Tibial nerve (tissue), 4 donors: ENCODE results near the gene AADAT. TPM values are rescaled to one million over a fixed set of nuclear protein-coding genes. Genes with fewer than 3 reads are reported as not detected.

Experiments used
- DNase-seq, 2 donors: peaks; one replicate each; pipeline ENCODE4 v3.0.0-alpha.2; 2019; ENCODE audit warnings: low spot score in 2 of 2
- H3K27ac ChIP-seq, 4 donors: fragments of 200-600 bp; sonication (generic) in 3 of 4; one replicate each; pipeline ENCODE4 v1.5.1; 2017 to 2019; ENCODE audit warnings: mild to moderate bottlenecking in 1 of 4
- H3K27me3 ChIP-seq, 2 donors: fragments of 200-600 bp; sonication (generic) in 1 of 2; one replicate each; pipeline versions ENCODE4 v1.5.1 to v1.6.0; 2017 to 2019
- H3K36me3 ChIP-seq, 3 donors: fragments of 200-600 bp; sonication (generic); one replicate each; pipeline ENCODE4 v1.5.1; 2018 to 2019
- H3K4me1 ChIP-seq, 4 donors: fragments of 200-600 bp; sonication (generic) in 3 of 4; one replicate each; pipeline ENCODE4 v1.5.1; 2017 to 2019
- H3K4me3 ChIP-seq, 4 donors: fragments of 200-600 bp; sonication (generic) in 3 of 4; one replicate each; pipeline ENCODE4 v1.5.1; 2017 to 2019; ENCODE audit warnings: mild to moderate bottlenecking in 1 of 4, moderate library complexity in 1 of 4
- H3K9me3 ChIP-seq, 4 donors: fragments of 200-600 bp; sonication (generic) in 3 of 4; one replicate each; pipeline ENCODE4 v1.5.1; 2017 to 2019
- EP300 ChIP-seq, 2 donors: sonication (generic); formaldehyde crosslinking; IDR thresholded peaks; one replicate each; pipeline ENCODE4 v1.6.1; 2017; ENCODE audit warnings: antibody characterized with exemption in 2 of 2, mild to moderate bottlenecking in 1 of 2
- POLR2A ChIP-seq, 2 donors: fragments of 450-650 bp; IDR thresholded peaks; one replicate each; pipeline ENCODE4 v1.6.1; 2017; ENCODE audit warnings: antibody characterized with exemption in 2 of 2, mild to moderate bottlenecking in 2 of 2, moderate library complexity in 2 of 2
- WGBS, 2 donors: methylation state at CpG; one replicate each; pipeline ENCODE4 v1.1.5; 2018; 5-methylcytosine and 5-hydroxymethylcytosine counted together
- total RNA-seq, 4 donors: library from RNA; depleted of rRNA; stranded (reverse); fragments of >200 nt; gene quantifications; one replicate each; pipeline ENCODE4 v1.1.0, GENCODE V29; 2016
- TF ChIP-seq, protein P1 (sequence below), 5 experiments: fragments of 200-600 bp in 3 of 5; fragments of 450-650 bp in 2 of 5; sonication (generic) in 3 of 5; IDR thresholded peaks; one replicate each; pipeline ENCODE4 v1.5.1; 2016 to 2019; ENCODE audit warnings: antibody characterized with exemption in 5 of 5, mild to moderate bottlenecking in 3 of 5, moderate library complexity in 2 of 5

Gene AADAT
- total RNA-seq, 4 donors from 2014 or later, result 4.9 to 12.0 (median 8.2) TPM

GRCh38 chr4:170027181-170027829 is 62.5 kb downstream of the AADAT start:
- Histone ChIP-seq H3K27me3 (no peaks in the 10 kb centered on the region), H3K9me3 (no peaks in the 10 kb centered on the region), H3K4me1 (peaks cover 0 to 16% (median 2%) of the 10 kb centered on the region in 4 donors), H3K27ac (peak overlapping the region; percentile 76 to 94 (median 88)), H3K36me3 (no peaks in the 10 kb centered on the region), H3K4me3 (peak overlapping the region; percentile 87 to 95 (median 90))
- TF ChIP-seq EP300 (IDR thresholded peaks at IDR 0.05), result peak; percentile 62 to 85
- TF ChIP-seq POLR2A (IDR thresholded peaks at IDR 0.05), result peak; percentile 25 to 75
- TF ChIP-seq, protein P1, sequence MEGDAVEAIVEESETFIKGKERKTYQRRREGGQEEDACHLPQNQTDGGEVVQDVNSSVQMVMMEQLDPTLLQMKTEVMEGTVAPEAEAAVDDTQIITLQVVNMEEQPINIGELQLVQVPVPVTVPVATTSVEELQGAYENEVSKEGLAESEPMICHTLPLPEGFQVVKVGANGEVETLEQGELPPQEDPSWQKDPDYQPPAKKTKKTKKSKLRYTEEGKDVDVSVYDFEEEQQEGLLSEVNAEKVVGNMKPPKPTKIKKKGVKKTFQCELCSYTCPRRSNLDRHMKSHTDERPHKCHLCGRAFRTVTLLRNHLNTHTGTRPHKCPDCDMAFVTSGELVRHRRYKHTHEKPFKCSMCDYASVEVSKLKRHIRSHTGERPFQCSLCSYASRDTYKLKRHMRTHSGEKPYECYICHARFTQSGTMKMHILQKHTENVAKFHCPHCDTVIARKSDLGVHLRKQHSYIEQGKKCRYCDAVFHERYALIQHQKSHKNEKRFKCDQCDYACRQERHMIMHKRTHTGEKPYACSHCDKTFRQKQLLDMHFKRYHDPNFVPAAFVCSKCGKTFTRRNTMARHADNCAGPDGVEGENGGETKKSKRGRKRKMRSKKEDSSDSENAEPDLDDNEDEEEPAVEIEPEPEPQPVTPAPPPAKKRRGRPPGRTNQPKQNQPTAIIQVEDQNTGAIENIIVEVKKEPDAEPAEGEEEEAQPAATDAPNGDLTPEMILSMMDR (IDR thresholded peaks at IDR 0.05), result peak in 2 of 5 experiments; percentile 22 to 64
- DNase-seq, result peak; percentile 87 to 96
- 3 to 4% methylated on average over 35 to 37 of the region's 37 CpGs for WGBS, 2 donors

GRCh38 chr4:170026253-170027021 is 63.3 kb downstream of the AADAT start, which contains the start of gene MFAP3L:
Gene MFAP3L, minus strand, starts transcription at chr4:170026395. Its CDS starts 20,518 bp downstream, at chr4:170005877.
- peak; percentile 66 to 71 for DNase-seq
- Histone ChIP-seq H3K9me3 (no peaks in the 10 kb centered on the region), H3K27ac (peak within 1 kb of the TSS; percentile 76 to 94 (median 88)), H3K36me3 (no peaks in the 10 kb centered on the region), H3K4me3 (peak within 1 kb of the TSS; percentile 87 to 95 (median 90)), H3K27me3 (no peaks in the 10 kb centered on the region), H3K4me1 (peaks cover 0 to 20% (median 2%) of the 10 kb centered on the region in 4 donors)
- TF ChIP-seq EP300 (IDR thresholded peaks at IDR 0.05), result peak in 1 of 2 donors; percentile 54
- TF ChIP-seq, protein P1 (IDR thresholded peaks at IDR 0.05), result peak in 3 of 5 experiments; percentile 40 to 64 (median 61)
- TF ChIP-seq POLR2A (IDR thresholded peaks at IDR 0.05), result peak; percentile 61 to 81
- 0 to 1% methylated on average over 30 to 57 of the region's 86 CpGs for WGBS, 2 donors

- Histone ChIP-seq H3K4me3 (peak overlapping the region; percentile 42 to 95 (median 88)), H3K27ac (peak overlapping the region; percentile 76 to 91 (median 85)), H3K27me3 (no peaks in the 10 kb centered on the region), H3K4me1 (peaks cover 0 to 20% (median 2%) of the 10 kb centered on the region in 4 donors), H3K36me3 (no peaks in the 10 kb centered on the region), H3K9me3 (no peaks in the 10 kb centered on the region)
- DNase-seq, result peak in 1 of 2 donors; percentile 9
- 5 to 13% methylated on average over 18 to 36 of the region's 74 CpGs for WGBS, 2 donors
- TF ChIP-seq EP300 (IDR thresholded peaks at IDR 0.05), result no peak
- TF ChIP-seq POLR2A (IDR thresholded peaks at IDR 0.05), result no peak
- TF ChIP-seq, protein P1 (IDR thresholded peaks at IDR 0.05), result no peak
Observed at GRCh38 chr4:170025523-170026252, 64.1 kb downstream of the AADAT start.

GRCh38 chr4:170022211-170022610 is 67.5 kb downstream of the AADAT start:
- WGBS, 2 donors, result 76 to 84% methylated on average over 2 of the region's 2 CpGs
- DNase-seq, result no peak
- peak overlapping the region in 1 of 4 donors; percentile 22 for H3K27ac ChIP-seq
- H3K9me3 ChIP-seq, result no peaks in the 10 kb centered on the region
- H3K27me3 ChIP-seq, result no peaks in the 10 kb centered on the region
- TF ChIP-seq POLR2A (IDR thresholded peaks at IDR 0.05) (no peak), EP300 (IDR thresholded peaks at IDR 0.05) (no peak)
- TF ChIP-seq, protein P1 (IDR thresholded peaks at IDR 0.05), result no peak
- peaks cover 0 to 14% (median 0%) of the 10 kb centered on the region in 4 donors for H3K4me1 ChIP-seq
- no peaks in the 10 kb centered on the region for H3K36me3 ChIP-seq
- no peak overlapping the region for H3K4me3 ChIP-seq
